HepG2 (cell line): ENCODE measurements around the gene LMTK2. TPM values are rescaled to one million over a fixed set of nuclear protein-coding genes. Genes with fewer than 3 reads are reported as not detected.
A peak's percentile ranks its signal among the peaks of the same experiment; 100 is the strongest.

ENCODE experiments used
- ARID5B ChIP-seq: IDR thresholded peaks from 2 replicates; pipeline ENCODE4 v1.4.0; 2020; ENCODE audit warnings: mild to moderate bottlenecking, missing genetic modification reagents
- ATM ChIP-seq: fragments of 450-650 bp; IDR thresholded peaks from 2 replicates; pipeline ENCODE4 v1.7.1; 2017; ENCODE audit warnings: mild to moderate bottlenecking, borderline replicate concordance
- BRCA1 ChIP-seq: sonication (generic); formaldehyde crosslinking; IDR thresholded peaks from 2 replicates; pipeline ENCODE4 v1.4.0; 2020; ENCODE audit warnings: missing genetic modification reagents
- CBFB ChIP-seq: sonication (generic); formaldehyde crosslinking; IDR thresholded peaks from 2 replicates; pipeline ENCODE4 v1.4.0; 2020; ENCODE audit warnings: missing genetic modification reagents
- HOXA3 ChIP-seq: sonication (generic); formaldehyde crosslinking; IDR thresholded peaks from 2 replicates; pipeline ENCODE4 v1.5.0; 2020; ENCODE audit warnings: missing genetic modification reagents
- IKZF5 ChIP-seq: IDR thresholded peaks from 2 replicates; pipeline ENCODE4 v1.6.1; 2018; ENCODE audit warnings: missing genetic modification reagents, mild to moderate bottlenecking, missing compliant biosample characterization
- MIXL1 ChIP-seq: IDR thresholded peaks from 2 replicates; pipeline ENCODE4 v1.6.1; 2016
- MTF2 ChIP-seq: sonication (generic); formaldehyde crosslinking; IDR thresholded peaks from 2 replicates; pipeline ENCODE4 v1.5.0; 2020; ENCODE audit warnings: missing genetic modification reagents, borderline replicate concordance
- MYC ChIP-seq: sonication (generic); formaldehyde crosslinking; IDR thresholded peaks from 2 replicates; pipeline ENCODE4 v1.9.0; 2021; ENCODE audit warnings: missing genetic modification reagents, borderline replicate concordance
- NCOA2 ChIP-seq: sonication (generic); formaldehyde crosslinking; IDR thresholded peaks from 2 replicates; pipeline ENCODE4 v1.8.0; 2022; ENCODE audit warnings: inconsistent platforms
- NFIB ChIP-seq: sonication (generic); formaldehyde crosslinking; IDR thresholded peaks from 2 replicates; pipeline ENCODE4 v1.9.0; 2021; ENCODE audit warnings: missing genetic modification reagents, mild to moderate bottlenecking, borderline replicate concordance
- POLR2AphosphoS2 ChIP-seq: IDR thresholded peaks from 2 replicates; pipeline ENCODE4 v1.6.1; 2011; ENCODE audit warnings: low read depth, low read length, improper control_type of control experiment
- PRMT3 ChIP-seq: sonication (generic); formaldehyde crosslinking; IDR thresholded peaks from 2 replicates; pipeline ENCODE4 v1.8.1; 2022; ENCODE audit warnings: low read depth, mild to moderate bottlenecking, moderate library complexity, missing genetic modification reagents, borderline replicate concordance
- SAP130 ChIP-seq: IDR thresholded peaks from 2 replicates; pipeline ENCODE4 v1.6.1; 2016; ENCODE audit warnings: low read depth
- TEAD3 ChIP-seq: optimal IDR thresholded peaks from 2 replicates; pipeline ENCODE3; 2016; ENCODE audit warnings: borderline replicate concordance
- ZNF160 ChIP-seq: sonication (generic); formaldehyde crosslinking; IDR thresholded peaks from 2 replicates; pipeline ENCODE4 v1.8.0; 2022; ENCODE audit warnings: mild to moderate bottlenecking, inconsistent platforms, missing genetic modification reagents
- ZNF33A ChIP-seq: sonication (generic); formaldehyde crosslinking; IDR thresholded peaks from 2 replicates; pipeline ENCODE4 v1.5.1; 2020; ENCODE audit warnings: missing genetic modification reagents, mild to moderate bottlenecking, moderate library complexity, borderline replicate concordance
- ZNF547 ChIP-seq: sonication (generic); formaldehyde crosslinking; IDR thresholded peaks from 2 replicates; pipeline ENCODE4 v1.5.1; 2020; ENCODE audit warnings: mild to moderate bottlenecking, missing genetic modification reagents
- ZNF569 ChIP-seq: sonication (generic); formaldehyde crosslinking; IDR thresholded peaks from 2 replicates; pipeline ENCODE4 v1.5.0; 2020; ENCODE audit warnings: mild to moderate bottlenecking, missing genetic modification reagents, moderate library complexity, borderline replicate concordance
- ZNF577 ChIP-seq: sonication (generic); formaldehyde crosslinking; IDR thresholded peaks from 2 replicates; pipeline ENCODE4 v1.4.0; 2020; ENCODE audit warnings: mild to moderate bottlenecking, low read depth, missing genetic modification reagents, borderline replicate concordance
- ZNF891 ChIP-seq: sonication (generic); formaldehyde crosslinking; IDR thresholded peaks from 2 replicates; pipeline ENCODE4 v1.5.0; 2020; ENCODE audit warnings: mild to moderate bottlenecking, missing genetic modification reagents
- ZUFSP ChIP-seq: sonication (generic); formaldehyde crosslinking; IDR thresholded peaks from 2 replicates; pipeline ENCODE4 v1.9.0; 2021; ENCODE audit warnings: missing genetic modification reagents, mild to moderate bottlenecking, borderline replicate concordance
- polyA plus RNA-seq, 8 experiments: library from polyadenylated mRNA; depleted of rRNA in 3 of 8; stranded (reverse) in 7 of 8; unstranded in 1 of 8; fragments of >200 nt; fragmentation: Illumina TruSeq in 4 of 8; extraction: Trizol in 4 of 8; gene quantifications; 2 replicates each; pipeline versions ENCODE4 v1.2.1 to v1.2.3, GENCODE V29; 2011 to 2016; ENCODE audit warnings: low read depth in 4 of 8, missing spikeins in 1 of 8, mixed read lengths in 1 of 8; ENCODE audit not compliant: insufficient read depth in 1 of 8
- total RNA-seq, 5 experiments: library from RNA; depleted of rRNA; stranded (reverse); fragments of >200 nt; fragmentation: Illumina TruSeq; extraction: Trizol; gene quantifications; 2 replicates each; pipeline ENCODE4 v1.2.3, GENCODE V29; 2016; ENCODE audit warnings: low read depth in 1 of 5

Gene LMTK2
- total and polyA plus RNA-seq, 2 of the 13 experiments (the other 11 are each of a cell fraction or from before 2014, with no cell fraction given): 9.5 to 11.7 TPM

- TF ChIP-seq IKZF5 (CRISPR knock-in tag) (peak; percentile 7; the same call in 1 of the 2 replicates), PRMT3 (CRISPR knock-in tag) (no peak), ZNF160 (peak; percentile 82; the same call in 1 of the 2 replicates), ZNF569 (no peak), SAP130 (CRISPR knock-in tag) (peak; percentile 99), TEAD3 (CRISPR knock-in tag) (peak; percentile 16), ZNF547 (CRISPR knock-in tag) (peak; percentile 73), MIXL1 (CRISPR knock-in tag) (no peak; the same call in 1 of the 2 replicates), MTF2 (CRISPR knock-in tag) (0 out of 2 replicates have a peak, but pooled peaks have one; percentile 51), ATM (no peak), NCOA2 (CRISPR knock-in tag) (no peak; the same call in 1 of the 2 replicates), ZNF891 (CRISPR knock-in tag) (no peak), ZNF33A (no peak), CBFB (peak; percentile 82; the same call in 1 of the 2 replicates), MYC (CRISPR knock-in tag) (peak; percentile 70; the same call in 1 of the 2 replicates), POLR2AphosphoS2 (no peak), ARID5B (peak; percentile 31; the same call in 1 of the 2 replicates), ZUFSP (CRISPR knock-in tag) (no peak), BRCA1 (CRISPR knock-in tag) (no peak), HOXA3 (CRISPR knock-in tag) (peak; percentile 76), NFIB (no peak), ZNF577 (no peak)
These were observed 145.2 kb downstream of the LMTK2 start, which contains the start of gene TECPR1 (continued) for GRCh38 chr7:98251601-98252424.
